Neural cell (in vitro differentiated cells): ENCODE measurements around the gene BARHL2.

Source experiments
- EP300 ChIP-seq: fragments of 450-650 bp; conservative IDR thresholded peaks from 2 replicates; pipeline ENCODE4 v1.6.1; 2014; ENCODE audit warnings: antibody characterized with exemption, mild to moderate bottlenecking, moderate library complexity; ENCODE audit not compliant: poor library complexity, severe bottlenecking
- EZH2 ChIP-seq: fragments of 200-600, 300-800 bp; shearing (Covaris generic), sonication (generic); IDR thresholded peaks from 2 replicates; pipeline ENCODE4 v1.6.1; 2014; ENCODE audit warnings: antibody characterized with exemption, low read length, borderline replicate concordance, mild to moderate bottlenecking; ENCODE audit not compliant: insufficient read depth, poor library complexity, severe bottlenecking
- MXI1 ChIP-seq: fragments of 450-650 bp; conservative IDR thresholded peaks from 2 replicates; pipeline ENCODE4 v1.6.1; 2014; ENCODE audit warnings: antibody characterized with exemption, mild to moderate bottlenecking; ENCODE audit not compliant: poor library complexity, severe bottlenecking
- SMC3 ChIP-seq: fragments of 450-650 bp; conservative IDR thresholded peaks from 2 replicates; pipeline ENCODE4 v1.6.1; 2014; ENCODE audit warnings: antibody characterized with exemption, mild to moderate bottlenecking, moderate library complexity; ENCODE audit not compliant: poor library complexity
- TF ChIP-seq, protein P1 (sequence below): fragments of 450-650 bp; IDR thresholded peaks from 2 replicates; pipeline ENCODE4 v1.5.1; 2014; ENCODE audit warnings: antibody characterized with exemption, mild to moderate bottlenecking, moderate library complexity; ENCODE audit not compliant: poor library complexity, severe bottlenecking
- TF ChIP-seq, protein P2 (sequence below): IDR thresholded peaks from 2 replicates; pipeline ENCODE4 v1.6.1; 2012; ENCODE audit warnings: borderline replicate concordance

DNA sequence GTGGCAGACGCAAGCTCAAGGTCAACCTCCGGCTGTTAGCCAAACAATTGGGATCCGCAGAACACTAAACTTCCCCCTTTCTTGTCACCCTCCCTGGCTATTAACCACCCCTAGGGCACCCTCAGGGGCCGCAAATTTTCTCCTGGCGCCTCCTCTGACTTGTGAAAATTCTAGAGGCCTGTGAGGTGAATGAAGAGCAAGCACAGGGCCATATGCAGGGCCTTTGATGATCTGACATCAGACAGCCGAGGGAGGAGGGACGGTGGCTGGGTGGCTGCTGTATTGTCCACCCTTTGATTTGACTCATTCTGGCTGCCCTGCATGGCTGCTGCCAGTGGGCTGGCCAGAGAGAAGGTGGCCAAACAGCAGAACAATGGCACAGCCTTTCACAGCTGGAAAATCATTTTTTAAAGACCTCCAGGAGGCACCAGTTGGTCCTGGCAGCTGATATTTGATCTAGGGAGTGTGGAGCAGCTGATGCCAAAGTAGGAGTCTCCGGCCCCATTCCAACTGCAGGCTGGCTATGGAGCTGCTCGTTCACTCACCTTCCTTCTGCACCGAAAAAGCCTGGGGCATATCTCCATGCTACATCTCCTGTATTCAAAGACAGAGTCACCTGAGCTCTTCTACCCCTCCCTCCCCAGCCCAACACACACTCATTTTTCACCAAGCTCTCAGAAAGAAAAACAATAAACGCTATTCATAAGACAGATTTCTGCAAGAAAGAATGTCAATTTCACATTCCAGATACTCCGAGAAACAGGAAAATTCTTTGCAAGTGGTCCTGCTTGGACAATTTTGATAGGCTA is 44.9 kb upstream of the BARHL2 start:
- TF ChIP-seq EZH2 (no peak), MXI1 (no peak), EP300 (no peak), SMC3 (no peak)
- TF ChIP-seq, protein P1, sequence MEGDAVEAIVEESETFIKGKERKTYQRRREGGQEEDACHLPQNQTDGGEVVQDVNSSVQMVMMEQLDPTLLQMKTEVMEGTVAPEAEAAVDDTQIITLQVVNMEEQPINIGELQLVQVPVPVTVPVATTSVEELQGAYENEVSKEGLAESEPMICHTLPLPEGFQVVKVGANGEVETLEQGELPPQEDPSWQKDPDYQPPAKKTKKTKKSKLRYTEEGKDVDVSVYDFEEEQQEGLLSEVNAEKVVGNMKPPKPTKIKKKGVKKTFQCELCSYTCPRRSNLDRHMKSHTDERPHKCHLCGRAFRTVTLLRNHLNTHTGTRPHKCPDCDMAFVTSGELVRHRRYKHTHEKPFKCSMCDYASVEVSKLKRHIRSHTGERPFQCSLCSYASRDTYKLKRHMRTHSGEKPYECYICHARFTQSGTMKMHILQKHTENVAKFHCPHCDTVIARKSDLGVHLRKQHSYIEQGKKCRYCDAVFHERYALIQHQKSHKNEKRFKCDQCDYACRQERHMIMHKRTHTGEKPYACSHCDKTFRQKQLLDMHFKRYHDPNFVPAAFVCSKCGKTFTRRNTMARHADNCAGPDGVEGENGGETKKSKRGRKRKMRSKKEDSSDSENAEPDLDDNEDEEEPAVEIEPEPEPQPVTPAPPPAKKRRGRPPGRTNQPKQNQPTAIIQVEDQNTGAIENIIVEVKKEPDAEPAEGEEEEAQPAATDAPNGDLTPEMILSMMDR = no peak
- TF ChIP-seq, protein P2, sequence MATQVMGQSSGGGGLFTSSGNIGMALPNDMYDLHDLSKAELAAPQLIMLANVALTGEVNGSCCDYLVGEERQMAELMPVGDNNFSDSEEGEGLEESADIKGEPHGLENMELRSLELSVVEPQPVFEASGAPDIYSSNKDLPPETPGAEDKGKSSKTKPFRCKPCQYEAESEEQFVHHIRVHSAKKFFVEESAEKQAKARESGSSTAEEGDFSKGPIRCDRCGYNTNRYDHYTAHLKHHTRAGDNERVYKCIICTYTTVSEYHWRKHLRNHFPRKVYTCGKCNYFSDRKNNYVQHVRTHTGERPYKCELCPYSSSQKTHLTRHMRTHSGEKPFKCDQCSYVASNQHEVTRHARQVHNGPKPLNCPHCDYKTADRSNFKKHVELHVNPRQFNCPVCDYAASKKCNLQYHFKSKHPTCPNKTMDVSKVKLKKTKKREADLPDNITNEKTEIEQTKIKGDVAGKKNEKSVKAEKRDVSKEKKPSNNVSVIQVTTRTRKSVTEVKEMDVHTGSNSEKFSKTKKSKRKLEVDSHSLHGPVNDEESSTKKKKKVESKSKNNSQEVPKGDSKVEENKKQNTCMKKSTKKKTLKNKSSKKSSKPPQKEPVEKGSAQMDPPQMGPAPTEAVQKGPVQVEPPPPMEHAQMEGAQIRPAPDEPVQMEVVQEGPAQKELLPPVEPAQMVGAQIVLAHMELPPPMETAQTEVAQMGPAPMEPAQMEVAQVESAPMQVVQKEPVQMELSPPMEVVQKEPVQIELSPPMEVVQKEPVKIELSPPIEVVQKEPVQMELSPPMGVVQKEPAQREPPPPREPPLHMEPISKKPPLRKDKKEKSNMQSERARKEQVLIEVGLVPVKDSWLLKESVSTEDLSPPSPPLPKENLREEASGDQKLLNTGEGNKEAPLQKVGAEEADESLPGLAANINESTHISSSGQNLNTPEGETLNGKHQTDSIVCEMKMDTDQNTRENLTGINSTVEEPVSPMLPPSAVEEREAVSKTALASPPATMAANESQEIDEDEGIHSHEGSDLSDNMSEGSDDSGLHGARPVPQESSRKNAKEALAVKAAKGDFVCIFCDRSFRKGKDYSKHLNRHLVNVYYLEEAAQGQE = no peak
